Ovary (tissue), 3 donors: ENCODE results near the gene SLC6A6.

Experiments used
- POLR2A ChIP-seq: fragments of 450-650 bp; IDR thresholded peaks from one replicate; pipeline ENCODE4 v1.6.1; 2017; ENCODE audit warnings: antibody characterized with exemption, mild to moderate bottlenecking, moderate library complexity
- TF ChIP-seq, protein P1 (sequence below), 3 donors: fragments of 450-650 bp in 2 of 3; fragments of 200-600 bp in 1 of 3; IDR thresholded peaks; one replicate each; pipeline versions ENCODE4 v1.5.1 to v1.8.0; 2016 to 2022; ENCODE audit warnings: antibody characterized with exemption in 3 of 3, mild to moderate bottlenecking in 1 of 3
- donor health status: DM: no; HTN: no; CAD: no.

DNA sequence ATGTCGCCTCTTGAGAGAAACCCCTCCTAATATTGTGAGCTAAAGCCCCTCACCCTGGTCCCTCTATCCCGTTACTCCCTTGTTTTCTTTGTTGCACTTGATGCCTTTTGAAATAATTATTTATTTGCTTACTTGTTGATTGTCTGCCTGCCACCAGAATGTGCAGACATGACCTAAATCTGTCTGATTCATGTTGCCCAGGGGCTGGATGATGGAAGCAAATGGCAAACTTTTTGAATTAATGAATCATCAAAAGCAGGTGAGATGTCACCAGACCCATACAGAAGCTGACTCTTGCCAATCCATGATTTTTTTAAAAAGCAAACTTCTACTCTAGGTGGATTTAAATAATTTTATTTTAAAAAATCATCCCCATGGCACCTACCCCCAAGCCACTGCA lies 88.4 kb downstream of the SLC6A6 start:
- TF ChIP-seq, protein P1, sequence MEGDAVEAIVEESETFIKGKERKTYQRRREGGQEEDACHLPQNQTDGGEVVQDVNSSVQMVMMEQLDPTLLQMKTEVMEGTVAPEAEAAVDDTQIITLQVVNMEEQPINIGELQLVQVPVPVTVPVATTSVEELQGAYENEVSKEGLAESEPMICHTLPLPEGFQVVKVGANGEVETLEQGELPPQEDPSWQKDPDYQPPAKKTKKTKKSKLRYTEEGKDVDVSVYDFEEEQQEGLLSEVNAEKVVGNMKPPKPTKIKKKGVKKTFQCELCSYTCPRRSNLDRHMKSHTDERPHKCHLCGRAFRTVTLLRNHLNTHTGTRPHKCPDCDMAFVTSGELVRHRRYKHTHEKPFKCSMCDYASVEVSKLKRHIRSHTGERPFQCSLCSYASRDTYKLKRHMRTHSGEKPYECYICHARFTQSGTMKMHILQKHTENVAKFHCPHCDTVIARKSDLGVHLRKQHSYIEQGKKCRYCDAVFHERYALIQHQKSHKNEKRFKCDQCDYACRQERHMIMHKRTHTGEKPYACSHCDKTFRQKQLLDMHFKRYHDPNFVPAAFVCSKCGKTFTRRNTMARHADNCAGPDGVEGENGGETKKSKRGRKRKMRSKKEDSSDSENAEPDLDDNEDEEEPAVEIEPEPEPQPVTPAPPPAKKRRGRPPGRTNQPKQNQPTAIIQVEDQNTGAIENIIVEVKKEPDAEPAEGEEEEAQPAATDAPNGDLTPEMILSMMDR (IDR thresholded peaks at IDR 0.05), result no peak
- no peak for TF ChIP-seq POLR2A
